A549 (cell line): ENCODE data around the gene SHC3. TPM values are rescaled to one million over a fixed set of nuclear protein-coding genes. Genes with fewer than 3 reads are reported as not detected.

Source experiments
- ATAC-seq, 2 experiments: fragments of 200-7000 bp in 1 of 2; fragments of >200 bp in 1 of 2; cut with Nextera tagmentation in 1 of 2; cut with Tn5 transposase in 1 of 2; 3 replicates each; pipeline versions ENCODE4 v1.8.0 to v1.9.1; 2018 to 2020; ENCODE audit warnings: mild to moderate bottlenecking in 1 of 2, moderate library complexity in 1 of 2
- CTCF ChIA-PET: fragments of 300-600 bp; sonication (Branson Sonifier 250); formaldehyde crosslinking; extraction: SDS; loops from one replicate; lab custom pipeline; 2021; ENCODE audit warnings: antibody characterized with exemption, inconsistent platforms; lab: Yijun Ruan, JAX
- POLR2A ChIA-PET: fragments of 350-600 bp; formaldehyde crosslinking; extraction: SDS; loops from one replicate; lab custom pipeline; 2021; ENCODE audit warnings: antibody characterized with exemption, inconsistent platforms; lab: Yijun Ruan, JAX
- DNase-seq, 2 experiments: peaks; one replicate each; pipeline versions ENCODE4 v3.0.0 to v3.0.0-alpha.2; 2011 to 2016; ENCODE audit warnings: low read depth in 1 of 2, low spot score in 1 of 2
- FAIRE-seq: peaks from 2 replicates; lab custom pipeline; 2011; peaks lifted over from hg19 to GRCh38; lab: Jason Lieb, UNC
- H3K27ac ChIP-seq, 2 experiments: fragments of >200 bp; sonication (Bioruptor Twin); formaldehyde crosslinking; 3 replicates each; pipeline ENCODE4 v1.5.1; 2016 to 2017
- H3K4me1 ChIP-seq: fragments of >200 bp; sonication (Bioruptor Twin); formaldehyde crosslinking; 3 replicates; pipeline ENCODE4 v1.6.1; 2016
- H3K4me2 ChIP-seq: fragments of >200 bp; sonication (Bioruptor Twin); formaldehyde crosslinking; 3 replicates; pipeline ENCODE4 v1.6.1; 2016
- H3K4me3 ChIP-seq: fragments of >200 bp; sonication (Bioruptor Twin); formaldehyde crosslinking; 3 replicates; pipeline ENCODE4 v1.5.1; 2016
- H3K9me3 ChIP-seq: fragments of >200 bp; sonication (Bioruptor Twin); formaldehyde crosslinking; 3 replicates; pipeline ENCODE4 v1.6.1; 2016
- ATOH8 ChIP-seq: fragments of 250-450 bp; sonication (Bioruptor Pico); IDR thresholded peaks from 2 replicates; pipeline ENCODE4 v1.5.0; 2020; ENCODE audit warnings: low read depth, mild to moderate bottlenecking, moderate library complexity
- BCL3 ChIP-seq: fragments of >200 bp; sonication (Bioruptor Twin); formaldehyde crosslinking; IDR thresholded peaks from 3 replicates; pipeline ENCODE4 v1.6.1; 2016
- CBX2 ChIP-seq: fragments of 200-600 bp; sonication (generic); IDR thresholded peaks from 2 replicates; pipeline ENCODE4 v1.6.1; 2016; ENCODE audit warnings: low read depth, mild to moderate bottlenecking, borderline replicate concordance
- CEBPB ChIP-seq, 2 experiments: fragments of >200 bp in 1 of 2; sonication (Bioruptor Twin) in 1 of 2; formaldehyde crosslinking in 1 of 2; IDR thresholded peaks; 2 replicates each; pipeline ENCODE4 v1.6.1; 2012 to 2016
- CHD4 ChIP-seq: fragments of 200-600 bp; sonication (generic); IDR thresholded peaks from 2 replicates; pipeline ENCODE4 v1.6.1; 2016; ENCODE audit warnings: antibody characterized with exemption, mild to moderate bottlenecking, borderline replicate concordance
- CTCF ChIP-seq: fragments of >200 bp; sonication (Bioruptor Twin); formaldehyde crosslinking; IDR thresholded peaks from 3 replicates; pipeline ENCODE4 v1.5.1; 2016
- E2F6 ChIP-seq: IDR thresholded peaks from 2 replicates; pipeline ENCODE4 v1.6.1; 2012; ENCODE audit warnings: low read depth, borderline replicate concordance
- EHMT2 ChIP-seq: fragments of 200-600 bp; sonication (generic); IDR thresholded peaks from 2 replicates; pipeline ENCODE4 v1.6.1; 2016; ENCODE audit warnings: antibody characterized with exemption, low read depth, mild to moderate bottlenecking, moderate library complexity
- ELK1 ChIP-seq: fragments of 150-350 bp; IDR thresholded peaks from 2 replicates; pipeline ENCODE4 v1.6.1; 2014; ENCODE audit warnings: low read depth, mild to moderate bottlenecking, low read length
- EP300 ChIP-seq, 2 experiments: fragments of >200 bp; sonication (Bioruptor Twin); formaldehyde crosslinking; IDR thresholded peaks; 2 replicates in 1 of 2; 3 replicates in 1 of 2; pipeline ENCODE4 v1.6.1; 2016 to 2017
- FOSL2 ChIP-seq, 2 experiments: fragments of 450-650 bp in 1 of 2; fragments of >200 bp in 1 of 2; sonication (Bioruptor Twin) in 1 of 2; formaldehyde crosslinking; IDR thresholded peaks; 2 replicates each; pipeline versions ENCODE4 v1.5.0 to v1.6.1; 2016 to 2020; ENCODE audit warnings: mild to moderate bottlenecking in 1 of 2, moderate library complexity in 1 of 2
- GATA3 ChIP-seq: IDR thresholded peaks from 2 replicates; pipeline ENCODE4 v1.6.1; 2012; ENCODE audit warnings: borderline replicate concordance
- HEYL ChIP-seq: fragments of 250-450 bp; sonication (Bioruptor Pico); IDR thresholded peaks from 2 replicates; pipeline ENCODE4 v1.8.0; 2021; ENCODE audit warnings: mild to moderate bottlenecking, moderate library complexity
- HMGXB4 ChIP-seq: fragments of 250-450 bp; sonication (Bioruptor Pico); IDR thresholded peaks from 2 replicates; pipeline ENCODE4 v1.5.0; 2021; ENCODE audit warnings: mild to moderate bottlenecking, moderate library complexity, borderline replicate concordance
- HOXA7 ChIP-seq: fragments of 250-450 bp; sonication (Bioruptor Pico); IDR thresholded peaks from 2 replicates; pipeline ENCODE4 v1.5.0; 2020; ENCODE audit warnings: mild to moderate bottlenecking, moderate library complexity
- MAFK ChIP-seq: fragments of 450-650 bp; IDR thresholded peaks from 2 replicates; pipeline ENCODE4 v1.6.1; 2014; ENCODE audit not compliant: partially characterized antibody
- MYC ChIP-seq: IDR thresholded peaks from 2 replicates; pipeline ENCODE4 v1.6.1; 2012; ENCODE audit warnings: mild to moderate bottlenecking, inconsistent platforms, low read length, improper control_type of control experiment, borderline replicate concordance
- NR3C1 ChIP-seq: fragments of >200 bp; sonication (Bioruptor Twin); formaldehyde crosslinking; IDR thresholded peaks from 3 replicates; pipeline ENCODE4 v1.6.1; 2017
- POLR2A ChIP-seq: IDR thresholded peaks from 2 replicates; pipeline ENCODE4 v1.6.1; 2012; ENCODE audit warnings: mild to moderate bottlenecking, low read length
- POLR2AphosphoS2 ChIP-seq: conservative IDR thresholded peaks from 2 replicates; pipeline ENCODE4 v1.6.1; 2012; ENCODE audit warnings: low read length, improper control_type of control experiment, inconsistent platforms
- RAD21 ChIP-seq, 2 experiments: fragments of >200 bp in 1 of 2; sonication (Bioruptor Twin) in 1 of 2; formaldehyde crosslinking in 1 of 2; IDR thresholded peaks in 1 of 2; conservative IDR thresholded peaks in 1 of 2; 2 replicates in 1 of 2; 3 replicates in 1 of 2; pipeline ENCODE4 v1.6.1; 2012 to 2018; ENCODE audit warnings: inconsistent platforms in 1 of 2
- RFX5 ChIP-seq: fragments of 450-650 bp; IDR thresholded peaks from 2 replicates; pipeline ENCODE4 v1.7.1; 2014; ENCODE audit warnings: antibody characterized with exemption, mild to moderate bottlenecking, moderate library complexity
- TP53 ChIP-seq: fragments of 250-450 bp; sonication (Bioruptor Pico); IDR thresholded peaks from 2 replicates; pipeline ENCODE4 v1.5.0; 2021; ENCODE audit warnings: mild to moderate bottlenecking, moderate library complexity
- ZC3H11A ChIP-seq: fragments of 450-650 bp; IDR thresholded peaks from 2 replicates; pipeline ENCODE4 v1.6.1; 2014; ENCODE audit warnings: antibody characterized with exemption, mild to moderate bottlenecking
- ZFP36 ChIP-seq: fragments of 450-650 bp; IDR thresholded peaks from 2 replicates; pipeline ENCODE4 v1.6.1; 2014; ENCODE audit warnings: borderline replicate concordance; ENCODE audit not compliant: partially characterized antibody
- WGBS: methylation state at CpG from one replicate; pipeline ENCODE4 v1.1.6; 2017; ENCODE audit errors: missing lambda C conversion rate; 5-methylcytosine and 5-hydroxymethylcytosine counted together
- polyA plus RNA-seq, 4 experiments: library from polyadenylated mRNA; depleted of rRNA in 3 of 4; stranded (reverse); fragments of >200 nt; fragmentation: RNase III in 1 of 4; extraction: RNeasy Plus Mini Kit Qiagen cat#74134 plus additional on column Dnase treatment in 1 of 4; gene quantifications; 2 replicates in 3 of 4; 3 replicates in 1 of 4; pipeline ENCODE4 v1.2.3, GENCODE V29; 2011 to 2017

Gene SHC3
- polyA plus RNA-seq, 2 of the 4 experiments (the other 2 are of a cell fraction): 0.09 to 0.88 TPM

GRCh38 chr9:89134709-89135108 is 43.9 kb downstream of the SHC3 start:
- ATAC-seq: no peak
- ChIA-PET POLR2A (no interaction called here), CTCF (no interaction called here)
- no peak overlapping the region for H3K4me3 ChIP-seq
- no peak for DNase-seq
- no peak overlapping the region for H3K27ac ChIP-seq
- H3K4me2 ChIP-seq: no peak overlapping the region
- TF ChIP-seq ELK1 (no peak), BCL3 (no peak), GATA3 (no peak)
- WGBS: 63% methylated on average over 1 of the region's 1 CpG
- no peak for FAIRE-seq
- H3K9me3 ChIP-seq: no peaks in the 10 kb centered on the region
- H3K4me1 ChIP-seq: peaks cover 26% of the 10 kb centered on the region

- 49% methylated on average over 2 of the region's 2 CpGs for WGBS
- no peak for FAIRE-seq
Observed at GRCh38 chr9:89122949-89123348, 55.7 kb downstream of the SHC3 start.

GRCh38 chr9:89120704-89121103 is 57.9 kb downstream of the SHC3 start:
- FAIRE-seq (no peak), ATAC-seq (no peak)
- H3K4me2 ChIP-seq: no peak overlapping the region
- 62% methylated on average over 3 of the region's 3 CpGs for WGBS
- H3K4me1 ChIP-seq: no peaks in the 10 kb centered on the region
- H3K27ac ChIP-seq: no peak overlapping the region
- TF ChIP-seq MYC (no peak), EHMT2 (no peak), CBX2 (no peak), HMGXB4 (CRISPR knock-in tag) (no peak), GATA3 (no peak), POLR2AphosphoS2 (no peak), RFX5 (no peak), RAD21 (conservative IDR thresholded peaks at IDR 0.05 in 1 of 2, IDR thresholded peaks at IDR 0.05 in 1 of 2) (no peak)
- TF ChIP-seq, all 56 proteins: peak for 0
- ChIA-PET POLR2A (no interaction called here), CTCF (interaction anchor here (0.7 kb wide), 1 partner anchor 456 kb away, joined by 3 read pairs; no protein-coding TSS in a partner anchor)
- Histone ChIP-seq H3K4me3 (no peak overlapping the region), H3K9me3 (no peaks in the 10 kb centered on the region)
- no peak for DNase-seq

More at GRCh38 chr9:89122949-89123348, 55.7 kb downstream of the SHC3 start:
- Histone ChIP-seq H3K4me3 (no peak overlapping the region), H3K4me2 (no peak overlapping the region), H3K9me3 (no peaks in the 10 kb centered on the region), H3K27ac (no peak overlapping the region)
- ChIA-PET POLR2A (no interaction called here), CTCF (no interaction called here)
- ATAC-seq (no peak), DNase-seq (no peak)
- TF ChIP-seq ATOH8 (CRISPR knock-in tag): no peak
- no peak for TF ChIP-seq MYC
- TF ChIP-seq HEYL (CRISPR knock-in tag): no peak
- TF ChIP-seq RFX5: no peak
- TF ChIP-seq E2F6: no peak
- TF ChIP-seq POLR2A: no peak
- no peak for TF ChIP-seq MAFK
- no peak for TF ChIP-seq CEBPB (IDR thresholded peaks at IDR 0.05)
- TF ChIP-seq ZC3H11A: no peak
- no peak for TF ChIP-seq TP53 (CRISPR knock-in tag)
- TF ChIP-seq NR3C1: no peak
- no peak for TF ChIP-seq EP300 (IDR thresholded peaks at IDR 0.05)
- TF ChIP-seq CHD4: no peak
- no peak for TF ChIP-seq CTCF
- TF ChIP-seq ZFP36: no peak
- no peak for TF ChIP-seq FOSL2 (IDR thresholded peaks at IDR 0.05)
- no peak for TF ChIP-seq FOSL2 (CRISPR knock-in tag; IDR thresholded peaks at IDR 0.05)
- no peak for TF ChIP-seq HOXA7 (CRISPR knock-in tag)
- TF ChIP-seq, all 56 proteins: peak for 0
- no peaks in the 10 kb centered on the region for H3K4me1 ChIP-seq
